Measurements from ENCODE around the gene EPSTI1.
"Not testable (repeated sequence)": the region's sequence is repeated elsewhere in the genome, so short reads cannot be mapped to it uniquely, and the experiment has no call there.

Gene EPSTI1

DNA sequence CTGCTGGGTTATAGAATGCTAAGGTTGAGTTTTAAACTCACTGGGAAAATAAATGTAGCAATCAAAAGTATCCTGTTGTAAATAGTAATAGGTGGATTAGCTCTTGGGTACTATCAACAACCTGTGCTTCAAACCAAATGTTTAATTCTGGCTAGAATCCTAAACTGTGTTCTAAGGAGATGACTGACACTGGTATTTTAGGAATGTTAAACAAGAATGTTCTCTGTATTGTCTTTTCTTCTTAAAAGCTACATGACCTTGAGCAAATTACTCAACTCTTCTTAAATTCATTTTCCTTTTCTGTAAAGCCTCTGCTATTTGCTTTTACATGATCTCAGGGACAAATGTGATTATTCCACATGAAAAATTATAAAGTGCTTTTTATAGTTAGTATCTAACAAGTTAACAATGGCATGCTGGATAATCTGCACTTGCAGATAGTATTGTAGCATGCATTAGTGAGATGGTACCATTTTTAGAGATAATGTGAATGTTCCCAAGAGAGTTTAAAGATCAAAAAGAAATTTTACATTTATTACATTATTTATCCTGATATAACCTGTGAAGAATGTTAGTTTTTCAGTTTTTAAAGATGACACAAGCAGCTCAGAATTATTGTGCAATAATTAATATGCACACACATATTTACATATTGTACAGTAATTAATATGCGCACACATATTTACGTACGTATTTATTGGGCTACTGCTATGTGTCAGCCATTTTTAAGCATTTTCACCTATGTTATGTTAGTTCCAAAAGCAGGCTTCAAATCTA lies 13.6 kb upstream of the EPSTI1 start:
- DNase-seq (ENCODE audit: low read depth in 2 of 2), result no peak

DNA sequence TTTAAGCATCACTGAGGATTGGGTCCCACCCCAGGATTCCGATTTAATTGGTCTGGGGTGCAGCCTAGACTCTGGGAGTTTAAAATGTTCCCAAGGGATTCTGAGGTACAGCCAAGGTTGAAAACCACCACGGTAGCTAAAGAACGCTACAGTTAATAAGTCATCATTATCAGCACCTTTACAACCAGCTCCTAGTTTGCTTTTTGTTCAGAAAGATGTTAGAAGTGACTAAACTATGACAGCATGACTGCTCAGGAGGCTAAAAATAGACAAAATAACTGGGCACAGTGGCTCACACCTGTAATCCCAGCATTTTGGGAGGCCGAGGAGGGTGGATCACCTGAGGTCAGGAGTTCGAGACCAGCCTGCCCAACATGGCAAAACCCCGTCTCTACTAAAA lies 11.7 kb upstream of the EPSTI1 start:
- no peak for DNase-seq (ENCODE audit: low read depth in 2 of 2)

DNA sequence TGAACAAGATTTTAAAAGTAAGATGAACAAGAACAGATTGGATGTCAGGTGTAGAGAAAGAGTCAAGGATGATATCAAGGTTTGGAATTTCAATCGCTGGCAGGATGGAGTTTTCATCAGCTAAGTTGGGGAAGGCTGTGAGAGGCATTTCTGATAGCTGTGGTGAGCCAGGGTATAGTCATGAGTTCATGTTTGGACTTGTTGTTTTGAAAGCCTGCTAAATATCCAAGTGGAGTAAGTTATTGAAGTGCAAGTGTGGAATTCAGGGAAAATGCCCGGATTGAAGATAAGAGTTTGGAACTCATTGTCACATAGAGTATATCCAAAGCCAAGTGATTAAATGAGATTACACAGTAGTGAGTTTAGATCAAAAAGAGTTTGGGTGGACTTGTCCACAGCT lies 11.0 kb upstream of the EPSTI1 start:
- no peak for DNase-seq (ENCODE audit: low read depth in 2 of 2)

DNA sequence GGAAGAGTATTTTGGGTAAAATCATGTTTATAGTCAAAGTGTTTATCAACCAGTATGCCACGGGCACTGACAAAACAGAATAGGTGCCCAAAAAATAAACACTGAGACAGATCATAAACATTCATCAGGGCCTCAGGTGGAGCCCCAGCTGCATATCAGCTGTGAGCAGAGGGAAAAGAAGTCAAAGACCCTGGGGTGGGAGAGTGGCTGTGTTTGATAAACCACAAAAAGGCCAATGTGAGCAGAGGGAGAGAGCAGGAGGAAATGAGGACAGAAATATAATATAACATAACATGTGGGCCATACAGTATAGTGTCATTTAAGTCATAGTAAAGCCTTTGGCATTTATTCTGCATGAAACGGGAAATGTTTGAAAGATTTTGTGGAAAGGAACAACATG lies 10.0 kb upstream of the EPSTI1 start:
- no peak for DNase-seq (ENCODE audit: low read depth in 2 of 2)

DNA sequence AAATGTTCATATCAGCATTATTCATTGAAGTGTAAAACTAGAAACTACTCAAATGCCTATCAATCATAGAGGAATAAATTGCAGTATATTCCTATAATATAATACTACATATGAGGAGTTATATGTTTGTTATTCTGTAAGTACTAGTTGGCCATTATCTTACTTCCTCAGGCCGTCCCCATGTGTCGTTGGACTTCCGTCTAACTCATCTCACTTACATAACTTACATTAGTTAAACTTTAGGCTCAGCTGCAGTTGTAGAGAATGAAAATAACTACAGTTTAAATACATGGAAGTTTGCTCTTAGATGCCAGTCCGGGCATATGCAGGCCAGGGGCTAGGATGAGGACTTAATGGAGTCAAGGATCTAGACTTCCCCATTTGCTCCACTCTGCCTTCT lies 8.6 kb upstream of the EPSTI1 start:
- no peak for DNase-seq (ENCODE audit: low read depth in 2 of 2)

DNA sequence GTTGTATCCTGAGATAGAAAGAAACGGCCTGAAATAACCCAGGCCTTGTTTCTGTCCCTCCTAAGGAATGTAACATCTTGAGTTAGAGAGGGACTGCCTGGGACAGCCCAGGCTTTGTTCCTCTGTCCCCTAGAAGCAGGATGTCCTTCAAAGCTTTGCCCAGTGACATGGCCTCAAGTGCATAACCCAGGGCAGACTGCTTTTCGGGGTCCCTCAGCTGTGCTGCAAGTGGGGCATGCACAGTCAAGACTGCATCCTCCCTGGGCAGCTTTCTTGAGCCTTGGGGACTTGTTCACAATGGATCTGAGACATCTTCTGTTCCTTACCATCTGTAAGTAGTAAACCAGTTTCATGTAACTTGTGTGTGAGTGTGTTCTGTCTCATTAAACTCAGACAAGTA lies 7.5 kb upstream of the EPSTI1 start:
- no peak for DNase-seq (ENCODE audit: low read depth in 2 of 2)

DNA sequence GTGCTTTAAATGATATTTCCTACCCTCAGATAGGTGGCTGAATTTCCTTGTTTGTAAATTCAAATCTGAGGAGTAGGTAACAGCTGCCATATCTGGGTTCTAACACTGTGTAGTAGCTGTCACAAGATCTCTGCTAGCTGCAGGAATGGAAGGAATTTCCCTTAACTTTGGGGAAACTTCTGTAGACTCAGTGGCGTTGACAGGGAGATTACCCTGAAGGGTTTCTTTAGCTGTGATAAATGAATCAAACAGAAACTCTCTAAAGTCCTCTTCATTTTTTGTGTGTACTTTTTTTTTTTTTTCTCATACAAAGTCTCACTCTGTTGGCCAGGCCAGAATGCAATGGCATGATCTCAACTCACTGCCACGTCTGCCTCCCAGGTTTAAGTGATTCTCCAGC lies 5.3 kb upstream of the EPSTI1 start:
- DNase-seq (ENCODE audit: low read depth in 2 of 2), result peak; percentile 75 to 76

DNA sequence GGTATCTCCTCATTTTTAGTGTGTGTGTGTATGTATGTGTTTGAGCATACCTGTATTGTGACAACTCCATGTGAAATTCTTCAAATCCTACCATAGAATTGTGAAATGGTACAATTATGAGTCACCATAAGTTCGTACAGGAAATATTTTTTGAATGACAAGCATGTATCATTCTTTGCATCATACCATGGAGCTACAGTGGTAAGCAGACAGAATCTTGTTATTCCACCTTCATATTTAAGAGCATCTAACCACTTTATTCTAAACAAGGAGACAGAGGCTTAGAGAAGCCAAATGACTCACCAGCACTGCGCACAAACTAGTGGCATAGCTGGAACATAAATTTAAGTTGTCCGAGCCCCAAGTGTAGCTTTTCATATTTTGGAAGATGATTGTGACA lies 4.5 kb upstream of the EPSTI1 start:
- peak; percentile 91 to 92 for DNase-seq (ENCODE audit: low read depth in 2 of 2)

DNA sequence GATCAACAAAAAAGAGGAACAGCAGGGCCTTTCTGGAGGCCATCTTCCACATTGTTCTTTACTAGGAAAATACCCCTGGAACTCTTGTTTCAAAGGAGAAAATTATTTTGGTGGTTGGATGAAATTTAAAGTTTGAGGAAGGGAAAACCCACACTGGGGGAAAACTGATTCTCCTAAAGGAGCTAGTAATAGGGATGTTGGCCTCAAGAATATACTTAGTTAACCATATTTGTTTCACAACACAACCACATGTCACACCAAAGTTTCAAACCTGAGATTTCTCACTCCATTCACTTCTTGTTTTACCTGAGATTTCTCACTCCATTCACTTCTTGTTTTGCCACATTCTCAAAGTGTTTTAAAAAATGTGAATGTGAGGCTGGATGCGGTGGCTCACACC lies 2.8 kb upstream of the EPSTI1 start:
- no peak for DNase-seq (ENCODE audit: low read depth in 2 of 2)

DNA sequence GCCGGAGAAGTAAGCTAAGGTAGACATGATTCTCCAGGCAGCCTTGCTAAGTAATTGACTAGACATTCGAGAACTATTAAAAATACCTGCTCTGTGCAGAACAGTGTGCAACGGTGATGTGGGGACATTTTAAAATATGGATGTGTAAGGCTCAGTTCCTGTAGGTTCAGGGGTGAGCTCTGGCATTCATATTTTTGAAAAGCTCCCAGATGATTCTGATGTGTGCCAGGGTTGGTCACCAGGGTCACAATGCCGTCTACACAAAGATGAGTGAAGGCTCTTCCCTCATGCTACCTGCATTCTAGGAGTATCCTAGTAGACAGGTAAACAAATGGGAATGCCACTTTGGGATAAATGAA lies 702 bp upstream of the EPSTI1 start:
- DNase-seq (ENCODE audit: low read depth in 2 of 2), result no peak

DNA sequence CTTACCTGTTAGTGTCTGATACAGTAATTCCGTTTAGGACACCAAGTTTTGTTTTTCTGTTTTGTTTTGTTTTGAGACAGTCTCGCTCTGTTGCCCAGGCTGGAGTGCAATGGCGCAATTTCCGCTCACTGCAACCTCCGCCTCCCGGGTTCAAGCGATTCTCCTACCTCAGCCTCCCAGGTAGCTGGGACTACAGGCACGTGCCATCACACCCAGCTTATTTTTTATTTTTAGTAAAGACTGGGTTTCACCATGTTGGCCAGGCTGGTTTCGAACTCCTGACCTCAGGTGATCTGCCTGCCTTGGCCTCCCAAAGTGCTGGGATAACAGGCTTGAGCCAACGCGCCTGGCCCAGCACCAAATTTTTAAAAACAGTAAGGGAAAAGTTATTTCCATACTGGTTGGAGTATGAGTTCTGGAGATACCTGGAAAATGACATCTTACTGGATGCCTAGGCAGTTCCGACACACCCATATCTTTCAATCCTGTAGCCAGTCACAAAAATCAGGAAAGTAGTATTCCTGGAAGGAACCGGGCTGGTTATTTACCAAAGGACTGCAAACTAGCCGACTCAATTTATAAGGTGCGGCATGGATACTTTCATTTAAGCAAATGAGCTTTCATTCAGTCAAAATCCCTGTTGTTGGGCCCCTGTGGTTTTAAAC lies 676 bp downstream of the EPSTI1 start:
- DNase-seq (ENCODE audit: low read depth in 2 of 2), result not testable (repeated sequence)

DNA sequence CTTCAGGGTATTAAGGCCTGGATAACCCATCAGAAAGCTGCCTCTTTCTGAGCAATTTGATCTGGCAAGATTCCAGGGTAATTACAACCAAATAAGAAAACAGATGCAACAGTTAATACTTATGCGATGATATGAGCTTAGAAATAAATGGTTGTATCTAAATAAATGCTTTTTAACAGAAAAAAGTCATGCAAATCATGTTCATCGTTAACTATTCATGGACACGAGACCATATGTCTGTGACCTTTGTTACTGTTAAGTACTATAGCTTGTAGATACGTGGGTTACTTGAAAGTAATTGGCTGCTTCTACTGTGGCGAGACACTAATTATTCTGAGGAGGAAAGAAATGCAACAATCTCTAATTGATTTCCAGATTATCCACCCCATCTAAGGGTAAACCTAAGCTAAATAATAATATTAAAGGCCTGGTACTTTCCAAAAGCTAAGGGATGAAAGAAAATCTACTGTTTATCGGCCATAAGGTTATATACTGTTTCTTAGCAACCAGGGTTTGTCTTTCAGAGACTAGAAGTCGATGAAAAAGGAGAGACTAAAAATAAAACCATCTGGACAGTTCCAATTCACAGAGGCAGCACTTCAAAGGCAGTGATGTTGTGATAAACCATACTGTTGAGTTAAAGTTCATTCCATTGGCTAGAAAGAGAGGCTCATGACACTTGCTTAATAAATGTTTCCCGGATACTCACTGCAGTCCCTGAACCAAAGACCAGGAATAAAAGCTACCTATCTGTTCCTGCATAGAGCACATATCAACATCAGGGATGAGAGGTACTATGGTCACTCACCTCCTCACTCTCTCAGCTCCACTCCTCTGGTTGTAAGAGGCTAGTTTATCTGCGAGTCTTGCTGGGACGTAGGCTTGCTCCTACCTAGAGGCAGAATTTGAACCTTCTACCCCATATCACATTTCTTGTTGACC lies 1.5 kb downstream of the EPSTI1 start:
- no peak for DNase-seq (ENCODE audit: low read depth in 2 of 2)

DNA sequence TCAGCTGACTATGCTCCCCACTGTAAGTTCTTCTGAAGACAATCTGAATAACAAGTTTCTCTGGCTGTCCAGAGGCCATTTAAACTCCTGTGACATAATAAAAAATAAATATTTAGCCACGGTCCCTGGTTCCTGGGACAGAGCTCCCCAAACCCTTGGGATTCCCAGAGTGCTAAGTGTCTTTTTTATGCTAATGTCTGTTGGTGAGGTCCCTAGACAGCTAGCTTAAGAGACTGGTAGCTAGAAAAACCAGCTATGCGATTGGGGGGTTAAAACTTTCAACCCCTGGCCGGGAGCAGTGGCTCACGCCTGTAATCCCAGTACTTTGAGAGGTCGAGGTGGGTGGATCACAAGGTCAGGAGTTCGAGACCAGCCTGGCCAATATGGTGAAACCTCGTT lies 5.9 kb downstream of the EPSTI1 start:
- DNase-seq (ENCODE audit: low read depth in 2 of 2), result no peak

DNA sequence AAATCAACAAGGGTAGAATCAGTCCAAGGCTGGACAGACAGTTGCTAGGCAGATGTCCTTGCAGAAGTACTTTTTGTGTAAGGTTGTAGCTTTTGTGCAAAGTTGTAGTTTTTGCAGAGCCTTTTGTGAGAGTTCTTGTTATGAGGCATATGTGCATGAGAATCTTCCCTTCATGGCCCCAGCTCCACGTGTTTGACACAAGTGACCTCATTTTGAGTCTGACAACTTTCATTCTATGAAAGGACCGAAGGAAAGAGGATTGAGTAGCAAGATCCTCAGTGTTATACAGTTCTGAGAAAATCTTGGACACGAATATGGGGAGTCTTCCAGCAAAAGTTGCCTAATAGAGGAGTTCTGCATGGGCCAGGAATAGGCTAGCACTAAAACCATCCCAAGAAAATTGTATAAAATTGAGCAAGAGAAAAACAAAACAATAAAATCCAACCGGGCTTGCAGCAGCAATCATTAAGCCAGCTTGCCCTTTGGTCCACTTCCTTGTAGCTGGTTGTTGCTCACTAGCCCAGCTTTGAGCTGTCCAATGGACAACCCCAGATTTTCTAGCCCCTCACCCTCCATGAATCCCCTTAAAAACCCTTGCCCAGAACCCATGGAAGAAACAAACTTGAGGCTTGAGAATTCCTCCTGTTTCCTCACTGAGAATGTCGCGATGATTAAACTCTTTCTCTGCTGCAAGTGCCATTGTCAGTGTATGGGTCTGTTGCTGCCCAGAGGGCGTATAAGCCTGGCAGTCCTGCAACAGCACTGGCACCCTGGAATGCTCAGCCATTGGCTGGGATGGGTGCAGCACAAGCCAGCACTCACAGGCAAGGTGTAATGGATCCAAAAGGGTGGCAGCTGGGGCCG lies 6.5 kb downstream of the EPSTI1 start:
- DNase-seq (ENCODE audit: low read depth in 2 of 2), result no peak

DNA sequence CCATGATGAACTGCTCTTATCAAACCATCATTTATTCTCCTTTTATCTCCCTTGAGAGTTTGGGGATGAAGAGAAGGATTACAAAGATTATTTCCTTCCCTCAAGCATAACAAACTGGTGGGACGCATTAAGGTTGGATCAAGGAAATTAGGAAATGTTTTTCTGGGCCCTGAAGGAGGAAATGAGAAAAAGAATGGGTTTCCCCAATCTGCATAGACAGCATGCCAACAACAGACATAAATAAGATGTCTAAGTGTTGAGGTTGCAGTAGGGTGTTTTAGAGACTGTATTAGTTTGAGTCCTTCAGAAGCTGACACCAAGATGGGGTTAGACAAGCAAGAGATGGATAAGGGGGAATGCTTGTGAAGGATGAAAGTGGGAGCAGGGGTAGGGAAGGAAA lies 7.3 kb downstream of the EPSTI1 start:
- no peak for DNase-seq (ENCODE audit: low read depth in 2 of 2)

DNA sequence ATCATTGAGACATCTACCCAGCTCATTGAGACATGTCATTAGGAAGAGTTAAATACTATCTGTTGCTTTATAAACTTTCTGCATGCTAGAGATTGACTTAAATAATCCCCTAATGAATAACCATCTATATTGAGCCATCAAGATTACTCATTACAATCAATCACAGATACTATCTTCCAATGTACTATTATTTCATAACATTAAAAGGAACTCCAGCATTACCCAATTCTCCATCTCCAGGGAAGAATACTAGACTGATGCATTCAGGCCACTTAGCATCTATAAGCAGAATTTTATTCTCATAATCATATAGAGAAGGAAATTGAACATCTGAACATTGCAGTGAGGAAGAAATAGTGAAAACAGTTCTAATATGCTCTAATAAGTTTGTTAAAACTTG lies 8.0 kb downstream of the EPSTI1 start:
- DNase-seq (ENCODE audit: low read depth in 2 of 2), result no peak

DNA sequence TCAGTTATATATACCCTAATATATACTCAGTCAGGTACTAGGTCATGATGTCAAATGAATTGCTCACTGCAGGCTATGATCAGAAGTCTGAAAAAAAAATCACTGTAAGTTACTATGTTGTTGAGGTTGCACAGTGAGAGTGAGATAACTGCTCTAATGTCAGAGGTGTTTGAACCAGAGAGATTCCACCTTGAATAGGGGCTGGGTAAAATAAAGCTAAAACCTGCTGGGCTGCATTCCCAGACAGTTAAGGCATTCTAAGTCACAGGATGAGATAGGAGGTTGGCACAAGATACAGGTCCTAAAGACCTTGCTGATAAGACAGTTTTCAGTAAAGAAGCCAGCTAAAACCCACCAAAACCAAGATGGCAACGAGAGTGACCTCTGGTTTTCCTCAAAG lies 10.2 kb downstream of the EPSTI1 start:
- DNase-seq (ENCODE audit: low read depth in 2 of 2), result no peak

DNA sequence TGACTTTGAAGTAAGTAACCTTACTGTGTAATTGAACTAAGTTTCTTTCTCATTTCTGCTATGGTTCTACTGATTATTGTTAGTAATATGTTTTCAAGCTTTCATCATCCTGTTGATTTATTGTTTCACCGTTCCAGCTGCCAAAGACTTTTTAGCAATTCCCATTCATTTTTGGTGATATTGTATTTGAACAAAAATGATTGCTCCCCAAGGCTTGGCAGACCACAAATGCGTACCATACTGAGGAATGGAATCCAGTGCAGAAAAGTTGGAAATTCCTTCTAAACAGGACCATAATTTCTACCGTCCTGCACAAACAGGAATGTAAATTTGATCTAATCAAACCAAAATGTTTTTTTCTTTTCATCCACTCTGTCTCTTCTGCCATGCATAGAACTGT lies 10.7 kb downstream of the EPSTI1 start:
- peak; percentile 94 to 96 for DNase-seq (ENCODE audit: low read depth in 2 of 2)

DNA sequence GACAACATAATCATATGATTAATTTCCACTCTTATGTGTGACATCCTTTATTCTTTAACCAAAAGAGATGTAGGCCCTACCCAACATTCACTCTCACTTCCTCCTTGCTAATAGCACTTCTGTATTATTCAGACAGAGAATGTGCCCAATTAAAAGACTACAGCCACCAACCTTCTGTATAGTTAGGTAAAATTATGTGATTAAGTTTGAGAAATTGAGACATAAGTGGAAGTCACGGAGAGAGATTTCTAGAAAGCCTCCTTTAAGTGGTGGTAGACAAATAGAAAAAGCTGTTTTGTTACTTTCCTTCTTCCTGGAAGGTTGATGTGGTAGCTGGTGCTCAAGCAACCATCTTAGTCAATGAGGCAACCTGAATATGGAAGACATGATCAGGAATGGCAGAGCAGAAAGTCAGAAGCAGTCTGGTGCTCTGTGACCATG lies 14.8 kb downstream of the EPSTI1 start:
- no peak for DNase-seq (ENCODE audit: low read depth in 2 of 2)

DNA sequence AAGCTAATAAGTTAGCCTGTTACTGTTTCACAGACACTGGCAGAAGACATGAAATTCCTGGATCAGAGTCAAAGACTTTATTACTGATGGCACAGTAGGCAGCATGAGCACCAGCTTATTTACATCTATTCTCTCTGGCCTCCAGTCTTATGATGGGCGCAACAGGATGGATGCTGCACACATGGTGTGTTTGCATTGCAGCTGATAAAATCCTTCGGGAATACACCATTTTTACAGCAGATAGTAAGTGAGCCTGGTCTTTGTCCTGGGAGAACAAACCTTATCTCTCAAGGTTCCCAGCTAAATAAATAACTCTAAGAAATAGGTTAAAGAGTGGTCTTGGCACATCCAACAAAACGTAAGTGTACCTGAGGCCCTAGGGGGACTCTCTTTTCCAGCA lies 16.0 kb downstream of the EPSTI1 start:
- DNase-seq (ENCODE audit: low read depth in 2 of 2), result no peak

DNA sequence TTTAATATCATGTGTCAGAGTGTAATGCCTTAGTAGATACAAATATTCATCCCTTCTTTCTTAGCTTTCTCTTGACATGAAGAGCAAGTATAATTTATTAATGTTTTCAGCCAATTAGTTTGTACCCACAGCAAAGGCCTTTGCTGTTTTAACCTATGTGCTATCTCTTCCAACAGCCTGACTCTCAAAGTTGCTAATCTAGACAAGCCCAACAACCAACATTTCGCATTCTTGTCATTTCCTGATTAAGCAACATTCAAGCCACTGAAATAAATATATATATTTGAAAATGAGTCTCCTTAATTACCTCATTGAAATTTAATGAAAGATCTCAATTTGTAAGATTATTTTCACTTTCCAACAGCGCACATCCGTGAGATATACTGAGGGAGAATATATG lies 18.5 kb downstream of the EPSTI1 start:
- no peak for DNase-seq (ENCODE audit: low read depth in 2 of 2)

Data from fibroblast of skin of left quadriceps (primary cell).